MCF 10A (cell line): Measurements from ENCODE around the gene RYR1. TPM values are rescaled to one million over a fixed set of nuclear protein-coding genes. Genes with fewer than 3 reads are reported as not detected.

Source experiments
- BruUV-seq: library from RNA; stranded (reverse); fragments of 400-500 nt; replicated peaks from 2 replicates; lab custom pipeline; 2021; lab: Mats Ljungman, UMichigan
- CTCF ChIA-PET: fragments of 300-600 bp; sonication (Branson Sonifier 250); formaldehyde crosslinking; extraction: SDS; loops from one replicate; lab custom pipeline; 2021; ENCODE audit warnings: antibody characterized with exemption, inconsistent platforms; lab: Yijun Ruan, JAX
- POLR2A ChIA-PET: fragments of 300-600, 350-650 bp; sonication (Branson Sonifier 250); formaldehyde crosslinking; extraction: SDS; loops from one replicate; lab custom pipeline; 2020; ENCODE audit warnings: antibody characterized with exemption, inconsistent platforms; lab: Yijun Ruan, JAX
- DNase-seq: peaks from one replicate; pipeline ENCODE4 v3.0.0-alpha.2; 2018; ENCODE audit not compliant: unreplicated experiment
- H3K27ac Mint-ChIP-seq: one replicate; pipeline ENCODE4 v1.8.0; 2022; ENCODE audit warnings: mild to moderate bottlenecking, low read depth, mixed read lengths; ENCODE audit not compliant: unreplicated experiment
- H3K27me3 Mint-ChIP-seq: one replicate; pipeline ENCODE4 v1.8.0; 2022; ENCODE audit warnings: mixed read lengths; ENCODE audit not compliant: insufficient read depth, unreplicated experiment
- H3K36me3 Mint-ChIP-seq: one replicate; pipeline ENCODE4 v1.8.0; 2022; ENCODE audit warnings: mild to moderate bottlenecking, moderate library complexity, mixed read lengths; ENCODE audit not compliant: insufficient read depth, unreplicated experiment
- H3K4me1 Mint-ChIP-seq: one replicate; pipeline ENCODE4 v1.8.0; 2022; ENCODE audit warnings: mixed read lengths; ENCODE audit not compliant: insufficient read depth, unreplicated experiment
- H3K4me3 Mint-ChIP-seq: one replicate; pipeline ENCODE4 v1.8.0; 2022; ENCODE audit warnings: mild to moderate bottlenecking, moderate library complexity, mixed read lengths; ENCODE audit not compliant: unreplicated experiment
- H3K9me3 Mint-ChIP-seq: one replicate; pipeline ENCODE4 v1.8.0; 2022; ENCODE audit warnings: mixed read lengths; ENCODE audit not compliant: unreplicated experiment
- intact Hi-C: fragments of 100-400 bp; cut with micrococcal nuclease; formaldehyde crosslinking; loops from 2 replicates; pipeline ENCODE4 v1.14.1; 2022
- total RNA-seq: library from RNA; stranded (reverse); gene quantifications from 2 replicates; pipeline ENCODE4 v1.2.3, GENCODE V29; 2022
- TF ChIP-seq, protein P1 (sequence below): fragments of 200-600 bp; IDR thresholded peaks from one replicate; pipeline ENCODE4 v1.8.0; 2022; ENCODE audit warnings: antibody characterized with exemption, mild to moderate bottlenecking; ENCODE audit not compliant: unreplicated experiment

The RYR1 gene
- total RNA-seq, 1 experiment from 2014 or later = 0.28 TPM

DNA sequence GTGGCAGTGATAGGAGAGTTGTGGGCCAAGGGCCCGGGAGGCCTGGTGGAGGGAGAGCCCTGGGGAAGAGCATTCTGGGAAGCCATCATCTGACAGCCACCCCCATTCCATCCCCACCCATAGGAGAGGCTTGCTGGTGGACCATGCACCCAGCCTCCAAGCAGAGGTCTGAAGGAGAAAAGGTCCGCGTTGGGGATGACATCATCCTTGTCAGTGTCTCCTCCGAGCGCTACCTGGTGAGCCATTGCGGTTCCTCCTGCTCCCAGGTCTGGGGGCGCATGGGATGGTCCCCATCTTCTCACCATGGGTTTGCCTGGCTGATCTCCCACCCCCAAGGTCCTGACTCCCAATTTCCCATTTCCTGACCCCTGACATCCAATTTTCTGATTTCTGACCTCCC lies 10.5 kb downstream of the RYR1 start:
- CTCF ChIA-PET = no interaction called here
- no peak overlapping the region for H3K27ac Mint-ChIP-seq

DNA sequence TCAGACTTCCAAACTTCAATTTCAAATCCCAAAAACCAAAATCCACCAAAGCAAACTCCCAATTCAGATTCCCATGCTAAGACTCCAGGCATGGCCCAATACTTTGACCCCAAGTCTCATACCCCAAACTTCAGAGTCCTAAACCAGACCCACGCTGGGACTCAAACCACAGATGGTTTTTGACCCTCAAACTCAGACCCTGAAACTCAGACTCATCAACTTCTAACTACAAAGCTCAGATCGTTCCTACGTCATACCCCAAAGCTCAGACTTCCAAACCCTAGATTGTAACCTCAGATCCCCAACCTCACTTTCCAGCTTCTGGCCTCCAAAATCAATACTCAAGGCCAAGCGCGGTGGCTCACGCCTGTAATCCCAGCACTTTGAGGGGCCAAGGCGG lies 11.9 kb downstream of the RYR1 start:
- Mint-ChIP-seq H3K4me1 (no peaks in the 10 kb centered on the region), H3K4me3 (no peak overlapping the region), H3K36me3 (no peaks in the 10 kb centered on the region), H3K27ac (no peak overlapping the region), H3K9me3 (peaks cover 6% of the 10 kb centered on the region), H3K27me3 (peaks cover 64% of the 10 kb centered on the region)
- TF ChIP-seq, protein P1, sequence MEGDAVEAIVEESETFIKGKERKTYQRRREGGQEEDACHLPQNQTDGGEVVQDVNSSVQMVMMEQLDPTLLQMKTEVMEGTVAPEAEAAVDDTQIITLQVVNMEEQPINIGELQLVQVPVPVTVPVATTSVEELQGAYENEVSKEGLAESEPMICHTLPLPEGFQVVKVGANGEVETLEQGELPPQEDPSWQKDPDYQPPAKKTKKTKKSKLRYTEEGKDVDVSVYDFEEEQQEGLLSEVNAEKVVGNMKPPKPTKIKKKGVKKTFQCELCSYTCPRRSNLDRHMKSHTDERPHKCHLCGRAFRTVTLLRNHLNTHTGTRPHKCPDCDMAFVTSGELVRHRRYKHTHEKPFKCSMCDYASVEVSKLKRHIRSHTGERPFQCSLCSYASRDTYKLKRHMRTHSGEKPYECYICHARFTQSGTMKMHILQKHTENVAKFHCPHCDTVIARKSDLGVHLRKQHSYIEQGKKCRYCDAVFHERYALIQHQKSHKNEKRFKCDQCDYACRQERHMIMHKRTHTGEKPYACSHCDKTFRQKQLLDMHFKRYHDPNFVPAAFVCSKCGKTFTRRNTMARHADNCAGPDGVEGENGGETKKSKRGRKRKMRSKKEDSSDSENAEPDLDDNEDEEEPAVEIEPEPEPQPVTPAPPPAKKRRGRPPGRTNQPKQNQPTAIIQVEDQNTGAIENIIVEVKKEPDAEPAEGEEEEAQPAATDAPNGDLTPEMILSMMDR = no peak
- BruUV-seq = no TSS peak
- intact Hi-C loops = no loop called here
- POLR2A ChIA-PET = no interaction called here
- CTCF ChIA-PET = interaction anchor here (0.5 kb wide), 1 partner anchor 441 kb away, joined by 3 read pairs; no protein-coding TSS in a partner anchor
- no peak for DNase-seq

More for the DNA sequence above, 10.5 kb downstream of the RYR1 start:
- Mint-ChIP-seq H3K9me3 (no peaks in the 10 kb centered on the region), H3K4me3 (no peak overlapping the region), H3K4me1 (no peaks in the 10 kb centered on the region), H3K27me3 (peaks cover 50% of the 10 kb centered on the region), H3K36me3 (no peaks in the 10 kb centered on the region)
- intact Hi-C loops = no loop called here
- no peak for DNase-seq
- no TSS peak for BruUV-seq
- POLR2A ChIA-PET = no interaction called here
- TF ChIP-seq, protein P1 = no peak

DNA sequence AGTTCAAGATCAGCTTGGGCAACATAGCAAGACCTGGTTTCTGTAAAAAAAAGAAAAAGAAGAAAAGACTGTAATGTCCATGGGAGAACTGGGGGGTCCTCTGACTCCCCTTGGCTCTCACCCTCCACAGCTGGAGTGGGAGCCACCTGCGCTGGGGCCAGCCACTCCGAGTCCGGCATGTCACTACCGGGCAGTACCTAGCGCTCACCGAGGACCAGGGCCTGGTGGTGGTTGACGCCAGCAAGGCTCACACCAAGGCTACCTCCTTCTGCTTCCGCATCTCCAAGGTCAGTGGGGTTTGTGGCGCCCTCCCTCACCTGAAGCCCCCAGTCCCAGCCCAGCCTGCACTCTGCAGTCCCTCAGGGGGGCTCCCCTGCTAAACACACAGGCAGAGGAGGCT lies 14.7 kb downstream of the RYR1 start:
- DNase-seq = no peak
- peaks cover 6% of the 10 kb centered on the region for H3K9me3 Mint-ChIP-seq
- intact Hi-C loops = no loop called here
- POLR2A ChIA-PET = interaction anchor here (0.6 kb wide), 1 partner anchor 54 kb away, joined by 3 read pairs; no protein-coding TSS in a partner anchor
- no peaks in the 10 kb centered on the region for H3K36me3 Mint-ChIP-seq
- no peak overlapping the region for H3K4me3 Mint-ChIP-seq
- no peaks in the 10 kb centered on the region for H3K4me1 Mint-ChIP-seq
- peaks cover 53% of the 10 kb centered on the region for H3K27me3 Mint-ChIP-seq
- BruUV-seq = no TSS peak
- TF ChIP-seq, protein P1 = no peak
- no peak overlapping the region for H3K27ac Mint-ChIP-seq
- CTCF ChIA-PET = no interaction called here

DNA sequence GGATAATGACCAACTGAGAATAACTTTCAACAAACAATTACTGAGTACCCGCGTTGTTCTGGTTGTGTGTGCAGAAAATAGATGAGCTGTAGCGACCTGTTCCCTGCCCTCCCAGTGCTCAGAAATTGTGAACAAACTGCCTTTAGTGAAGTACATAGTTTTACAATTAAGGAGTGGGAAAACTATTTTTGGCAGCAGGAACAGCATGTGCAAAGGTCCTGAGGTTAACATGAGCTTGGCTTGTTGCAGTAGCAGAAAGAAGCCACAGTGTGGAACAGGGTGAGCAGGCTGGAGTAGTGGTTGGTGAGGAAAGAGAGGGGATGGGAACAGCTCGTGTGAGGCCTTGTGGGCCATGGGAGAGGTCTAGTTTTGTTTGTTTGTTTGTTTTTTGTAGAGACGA lies 16.0 kb downstream of the RYR1 start:
- DNase-seq = no peak
- CTCF ChIA-PET = no interaction called here
- no peak overlapping the region for H3K4me3 Mint-ChIP-seq
- H3K36me3 Mint-ChIP-seq = no peaks in the 10 kb centered on the region
- H3K4me1 Mint-ChIP-seq = no peaks in the 10 kb centered on the region
- H3K27ac Mint-ChIP-seq = no peak overlapping the region
- H3K9me3 Mint-ChIP-seq = peaks cover 6% of the 10 kb centered on the region
- TF ChIP-seq, protein P1 = no peak
- BruUV-seq = no TSS peak
- intact Hi-C loops = no loop called here
- peaks cover 45% of the 10 kb centered on the region for H3K27me3 Mint-ChIP-seq
- POLR2A ChIA-PET = no interaction called here
